Measurements from ENCODE around the gene LRP6. TPM values are rescaled to one million over a fixed set of nuclear protein-coding genes. Genes with fewer than 3 reads are reported as not detected.

Gene LRP6
- total and polyA plus RNA-seq, 2 of the 8 experiments (the other 6 are each of a cell fraction or from before 2014, with no cell fraction given), result 53.6 to 73.2 TPM

DNA sequence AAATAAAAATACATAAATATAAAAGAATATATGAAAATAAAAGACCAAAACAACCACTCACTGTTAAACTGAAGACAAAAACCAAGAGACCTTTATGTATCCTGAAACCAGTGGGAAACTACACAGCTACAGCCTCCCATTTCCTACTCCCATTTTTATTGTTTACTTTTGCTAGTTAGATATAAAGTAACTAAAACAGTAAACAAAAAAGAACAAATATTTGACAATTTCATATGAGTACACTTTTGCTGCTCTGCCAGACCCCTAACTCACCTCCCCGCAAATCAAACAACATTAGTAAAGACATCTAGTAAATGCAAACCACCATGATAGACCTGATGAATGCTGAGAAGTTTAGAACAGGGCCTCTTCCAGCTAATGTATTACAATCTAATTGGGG, 99.0 kb downstream of the LRP6 start:
- H3K23ac ChIP-seq (ENCODE audit: insufficient read length), result no peak overlapping the region
- no peaks in the 10 kb centered on the region for H3K9me3 ChIP-seq (ENCODE audit: insufficient read depth in 2 of 2, low read depth in 1 of 2, low read length in 1 of 2)
- H3K27me3 ChIP-seq (replicated peaks in 1 of 4; ENCODE audit: control insufficient read depth in 3 of 4, extremely low read depth in 1 of 4, insufficient read depth in 3 of 4, low read length in 3 of 4), result no peaks in the 10 kb centered on the region
- 92% methylated on average over 1 of the region's 1 CpG; no CpG with 5 or more reads in 1 of the 2 experiments for WGBS, 2 experiments (ENCODE audit: extremely low coverage in 1 of 2, insufficient coverage in 1 of 2, insufficient read length in 1 of 2, insufficient replicate concordance in 2 of 2, low coverage in 1 of 2, low lambda C conversion rate in 2 of 2, missing lambda C conversion rate in 1 of 2)
- no peaks in the 10 kb centered on the region for H3K79me1 ChIP-seq (ENCODE audit: low read depth, low read length)
- H3K14ac ChIP-seq (ENCODE audit: insufficient read length), result no peak overlapping the region
- no peaks in the 10 kb centered on the region for H4K20me1 ChIP-seq (replicated peaks in 1 of 2; ENCODE audit: control insufficient read depth in 1 of 2, insufficient read depth in 2 of 2, low read length in 2 of 2)
- H2BK120ac ChIP-seq (replicated peaks; ENCODE audit: low read depth, low read length), result no peak overlapping the region
- peaks cover 0 to 50% of the 10 kb centered on the region in 2 experiments; a peak in 2 of 4 replicates for H3K79me2 ChIP-seq (ENCODE audit: control insufficient read depth in 1 of 2, insufficient read depth in 2 of 2, low read length in 2 of 2)
- no peak overlapping the region for H4K5ac ChIP-seq (ENCODE audit: insufficient read length, low read depth, low read length)
- no peak overlapping the region for H3K4me2 ChIP-seq (ENCODE audit: insufficient read depth in 1 of 2, low read depth in 2 of 2, low read length in 2 of 2)
- no peak overlapping the region for H3K4ac ChIP-seq (replicated peaks; ENCODE audit: insufficient read length, low read depth, low read length)
- H3K4me3 ChIP-seq (ENCODE audit: extremely low read depth in 1 of 4, insufficient read depth in 2 of 4, low read depth in 3 of 4, low read length in 4 of 4), result no peak overlapping the region
- H2BK12ac ChIP-seq (ENCODE audit: low read depth, low read length), result no peak overlapping the region
- CTCF ChIA-PET (ENCODE audit: partially characterized antibody), result interaction anchor here (0.9 to 1.2 kb wide), 2 partner anchors 10 to 209 kb away, joined by 3 to 4 read pairs; no protein-coding TSS in a partner anchor
- H4K91ac ChIP-seq (replicated peaks; ENCODE audit: insufficient read length, low read length), result no peak overlapping the region
- no peak overlapping the region for H2AFZ ChIP-seq (ENCODE audit: low read length)
- no peak overlapping the region for H4K8ac ChIP-seq (ENCODE audit: extremely low read depth, insufficient read depth, low read length)
- no peak overlapping the region for H2BK5ac ChIP-seq (ENCODE audit: low read depth, low read length)
- no peak overlapping the region for H3K56ac ChIP-seq (replicated peaks; ENCODE audit: insufficient read length, low read depth, low read length)
- H2BK20ac ChIP-seq (ENCODE audit: low read length), result no peak overlapping the region
- H2AK5ac ChIP-seq (ENCODE audit: low read depth, low read length), result no peak overlapping the region
- H3K4me1 ChIP-seq (replicated peaks in 1 of 4; ENCODE audit: control insufficient read depth in 3 of 4, insufficient read depth in 4 of 4, low read length in 3 of 4), result no peaks in the 10 kb centered on the region
- no peak for FAIRE-seq
- no peaks in the 10 kb centered on the region for H3K23me2 ChIP-seq (ENCODE audit: low read depth, low read length)
- no peak for DNase-seq (ENCODE audit: low read depth in 1 of 2, low spot score in 2 of 2)
- no peak overlapping the region for H3K27ac ChIP-seq (ENCODE audit: low read depth, low read length)
- no peak overlapping the region for H3K9ac ChIP-seq (replicated peaks in 1 of 4; ENCODE audit: extremely low read depth in 1 of 4, low read depth in 3 of 4, low read length in 3 of 4)
- no peak overlapping the region for H2BK15ac ChIP-seq (ENCODE audit: low read length)
- POLR2A ChIA-PET (ENCODE audit: partially characterized antibody), result interaction anchor here (0.7 kb wide), 1 partner anchor 549 kb away, joined by 3 read pairs; no protein-coding TSS in a partner anchor
- H3K18ac ChIP-seq (ENCODE audit: extremely low read depth, low read length), result no peak overlapping the region
- H3K36me3 ChIP-seq (ENCODE audit: control insufficient read depth in 2 of 4, insufficient read depth in 4 of 4, low read length in 3 of 4), result peaks cover 0 to 10% (median 4%) of the 10 kb centered on the region in 4 experiments; a peak in 2 of 8 replicates
- TF ChIP-seq SP4 (IDR thresholded peaks at IDR 0.05; ENCODE audit: low read length) (no peak), TEAD4 (IDR thresholded peaks at IDR 0.05; ENCODE audit: low read depth, low read length) (no peak), GABPA (IDR thresholded peaks at IDR 0.05; ENCODE audit: borderline replicate concordance, insufficient read depth, low read length) (no peak), SUZ12 (IDR thresholded peaks at IDR 0.05; ENCODE audit: low read length) (no peak), NANOG (IDR thresholded peaks at IDR 0.05; ENCODE audit: insufficient read depth, low read depth, low read length, poor library complexity, severe bottlenecking) (no peak), SAP30 (IDR thresholded peaks at IDR 0.05; ENCODE audit: insufficient read depth, insufficient replicate concordance, low read length) (no peak)
- TF ChIP-seq, protein P1, sequence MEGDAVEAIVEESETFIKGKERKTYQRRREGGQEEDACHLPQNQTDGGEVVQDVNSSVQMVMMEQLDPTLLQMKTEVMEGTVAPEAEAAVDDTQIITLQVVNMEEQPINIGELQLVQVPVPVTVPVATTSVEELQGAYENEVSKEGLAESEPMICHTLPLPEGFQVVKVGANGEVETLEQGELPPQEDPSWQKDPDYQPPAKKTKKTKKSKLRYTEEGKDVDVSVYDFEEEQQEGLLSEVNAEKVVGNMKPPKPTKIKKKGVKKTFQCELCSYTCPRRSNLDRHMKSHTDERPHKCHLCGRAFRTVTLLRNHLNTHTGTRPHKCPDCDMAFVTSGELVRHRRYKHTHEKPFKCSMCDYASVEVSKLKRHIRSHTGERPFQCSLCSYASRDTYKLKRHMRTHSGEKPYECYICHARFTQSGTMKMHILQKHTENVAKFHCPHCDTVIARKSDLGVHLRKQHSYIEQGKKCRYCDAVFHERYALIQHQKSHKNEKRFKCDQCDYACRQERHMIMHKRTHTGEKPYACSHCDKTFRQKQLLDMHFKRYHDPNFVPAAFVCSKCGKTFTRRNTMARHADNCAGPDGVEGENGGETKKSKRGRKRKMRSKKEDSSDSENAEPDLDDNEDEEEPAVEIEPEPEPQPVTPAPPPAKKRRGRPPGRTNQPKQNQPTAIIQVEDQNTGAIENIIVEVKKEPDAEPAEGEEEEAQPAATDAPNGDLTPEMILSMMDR (IDR thresholded peaks at IDR 0.05; ENCODE audit: control extremely low read depth in 1 of 3, insufficient read depth in 1 of 3, low read depth in 1 of 3, low read length in 3 of 3), result no peak
- TF ChIP-seq, protein P2, sequence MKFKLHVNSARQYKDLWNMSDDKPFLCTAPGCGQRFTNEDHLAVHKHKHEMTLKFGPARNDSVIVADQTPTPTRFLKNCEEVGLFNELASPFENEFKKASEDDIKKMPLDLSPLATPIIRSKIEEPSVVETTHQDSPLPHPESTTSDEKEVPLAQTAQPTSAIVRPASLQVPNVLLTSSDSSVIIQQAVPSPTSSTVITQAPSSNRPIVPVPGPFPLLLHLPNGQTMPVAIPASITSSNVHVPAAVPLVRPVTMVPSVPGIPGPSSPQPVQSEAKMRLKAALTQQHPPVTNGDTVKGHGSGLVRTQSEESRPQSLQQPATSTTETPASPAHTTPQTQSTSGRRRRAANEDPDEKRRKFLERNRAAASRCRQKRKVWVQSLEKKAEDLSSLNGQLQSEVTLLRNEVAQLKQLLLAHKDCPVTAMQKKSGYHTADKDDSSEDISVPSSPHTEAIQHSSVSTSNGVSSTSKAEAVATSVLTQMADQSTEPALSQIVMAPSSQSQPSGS (IDR thresholded peaks at IDR 0.05; ENCODE audit: low read length), result no peak

All from H1 (cell line).